NCI-H82 treated with DMSO at 0.1 percent for 48 hours (cell line): ENCODE measurements around the gene DYDC2.
"Not testable (repeated sequence)": the region's sequence is repeated elsewhere in the genome, so short reads cannot be mapped to it uniquely, and the experiment has no call there.

ENCODE experiments used
- DNase-seq: peaks from one replicate; lab custom pipeline; 2025; ENCODE audit not compliant: unreplicated experiment; lab: John Stamatoyannopoulos, UW

DYDC2 gene

GRCh38 chr10:80356563-80356988, at the start of gene DYDC2, which contains the start of gene DYDC1:
TSS of gene DYDC2 (plus strand) at chr10:80356781. CDS start at chr10:80362444, 5,663 bp downstream.
TSS of gene DYDC1 (minus strand) at chr10:80356755. CDS start at chr10:80352601, 4,154 bp downstream.
- peak; percentile 15 for DNase-seq

- DNase-seq, result no peak
These were observed 43.1 kb upstream of the DYDC2 start for GRCh38 chr10:80313523-80313922.

- DNase-seq, result no peak
These were observed 41.2 kb upstream of the DYDC2 start for GRCh38 chr10:80315391-80315790.

GRCh38 chr10:80318742-80319141, 37.8 kb upstream of the DYDC2 start:
- no peak for DNase-seq

GRCh38 chr10:80319318-80319717, 37.3 kb upstream of the DYDC2 start:
- no peak for DNase-seq

- DNase-seq, result no peak
These were observed 36.8 kb upstream of the DYDC2 start for GRCh38 chr10:80319725-80320290.

- no peak for DNase-seq
These were observed 36.2 kb upstream of the DYDC2 start for GRCh38 chr10:80320377-80320776.

GRCh38 chr10:80321183-80321582, 35.4 kb upstream of the DYDC2 start:
- no peak for DNase-seq

- no peak for DNase-seq
These were observed 34.4 kb upstream of the DYDC2 start for GRCh38 chr10:80322158-80322557.

- no peak for DNase-seq
These were observed 33.9 kb upstream of the DYDC2 start for GRCh38 chr10:80322711-80323110.

- DNase-seq, result no peak
These were observed 33.3 kb upstream of the DYDC2 start for GRCh38 chr10:80323311-80323710.

GRCh38 chr10:80324086-80324485, 32.5 kb upstream of the DYDC2 start:
- no peak for DNase-seq

- DNase-seq, result no peak
These were observed 31.7 kb upstream of the DYDC2 start for GRCh38 chr10:80324891-80325364.

GRCh38 chr10:80333983-80334382, 22.6 kb upstream of the DYDC2 start:
- no peak for DNase-seq

GRCh38 chr10:80344276-80344675, 12.3 kb upstream of the DYDC2 start:
- no peak for DNase-seq

GRCh38 chr10:80344912-80345311, 11.7 kb upstream of the DYDC2 start:
- no peak for DNase-seq

GRCh38 chr10:80350251-80350650, 6.3 kb upstream of the DYDC2 start:
- DNase-seq, result no peak

GRCh38 chr10:80351220-80351619, 5.4 kb upstream of the DYDC2 start:
- no peak for DNase-seq

- no peak for DNase-seq
These were observed 639 bp downstream of the DYDC2 start for GRCh38 chr10:80356989-80357850.

- DNase-seq, result no peak
These were observed 1.2 kb downstream of the DYDC2 start for GRCh38 chr10:80357851-80358125.

GRCh38 chr10:80358925-80359324, 2.3 kb downstream of the DYDC2 start:
- not testable (repeated sequence) for DNase-seq

- DNase-seq, result no peak
These were observed 3.1 kb downstream of the DYDC2 start for GRCh38 chr10:80359644-80360043.
